ENCODE measurements around the gene BRMS1L.
"Not testable (repeated sequence)": the region's sequence is repeated elsewhere in the genome, so short reads cannot be mapped to it uniquely, and the experiment has no call there.

DNA sequence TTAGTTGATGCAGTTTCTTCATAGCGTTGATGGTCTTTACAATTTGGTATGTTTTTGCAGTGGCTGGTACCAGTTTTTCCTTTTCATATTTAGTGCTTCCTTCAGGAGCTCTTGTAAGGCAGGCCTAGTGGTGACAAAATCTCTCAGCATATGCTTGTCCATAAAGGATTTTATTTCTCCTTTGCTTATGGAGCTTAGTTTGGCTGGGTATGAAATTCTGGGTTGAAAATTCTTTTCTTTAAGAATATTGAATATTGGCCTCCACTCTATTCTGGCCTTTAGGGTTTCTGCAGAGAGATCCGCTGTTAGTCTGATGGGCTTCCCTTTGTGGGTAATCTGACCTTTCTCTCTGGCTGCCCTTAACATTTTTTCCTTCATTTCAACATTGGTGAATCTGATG lies 16.1 kb downstream of the BRMS1L start:
- TF ChIP-seq, protein P1, sequence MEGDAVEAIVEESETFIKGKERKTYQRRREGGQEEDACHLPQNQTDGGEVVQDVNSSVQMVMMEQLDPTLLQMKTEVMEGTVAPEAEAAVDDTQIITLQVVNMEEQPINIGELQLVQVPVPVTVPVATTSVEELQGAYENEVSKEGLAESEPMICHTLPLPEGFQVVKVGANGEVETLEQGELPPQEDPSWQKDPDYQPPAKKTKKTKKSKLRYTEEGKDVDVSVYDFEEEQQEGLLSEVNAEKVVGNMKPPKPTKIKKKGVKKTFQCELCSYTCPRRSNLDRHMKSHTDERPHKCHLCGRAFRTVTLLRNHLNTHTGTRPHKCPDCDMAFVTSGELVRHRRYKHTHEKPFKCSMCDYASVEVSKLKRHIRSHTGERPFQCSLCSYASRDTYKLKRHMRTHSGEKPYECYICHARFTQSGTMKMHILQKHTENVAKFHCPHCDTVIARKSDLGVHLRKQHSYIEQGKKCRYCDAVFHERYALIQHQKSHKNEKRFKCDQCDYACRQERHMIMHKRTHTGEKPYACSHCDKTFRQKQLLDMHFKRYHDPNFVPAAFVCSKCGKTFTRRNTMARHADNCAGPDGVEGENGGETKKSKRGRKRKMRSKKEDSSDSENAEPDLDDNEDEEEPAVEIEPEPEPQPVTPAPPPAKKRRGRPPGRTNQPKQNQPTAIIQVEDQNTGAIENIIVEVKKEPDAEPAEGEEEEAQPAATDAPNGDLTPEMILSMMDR (IDR thresholded peaks at IDR 0.05), result not testable (repeated sequence)
- TF ChIP-seq POLR2A (IDR thresholded peaks at IDR 0.05), result not testable (repeated sequence)

Data from adrenal gland (tissue), 5 donors.